Endometrial microvascular endothelial cells (primary cell): ENCODE measurements around the gene PSG3. TPM values are rescaled to one million over a fixed set of nuclear protein-coding genes. Genes with fewer than 3 reads are reported as not detected.
"Not testable (repeated sequence)": the region's sequence is repeated elsewhere in the genome, so short reads cannot be mapped to it uniquely, and the experiment has no call there.

Experiments
- in situ Hi-C: cut with HindIII; loops from 2 replicates; pipeline ENCODE4 v1.10.0; 2017; ENCODE audit warnings: low sequenced_read_pairs, low pct_unique_long_range_greater_than_20kb; ENCODE audit errors: inconsistent ontology term
- total RNA-seq: library from RNA; depleted of rRNA; stranded (reverse); fragments of >200 nt; gene quantifications from one replicate; pipeline ENCODE4 v1.2.3, GENCODE V29; 2015; ENCODE audit errors: inconsistent ontology term

The PSG3 gene
- 0.28 TPM for total RNA-seq

- in situ Hi-C loops: not testable (repeated sequence)
Measured at GRCh38 chr19:42740381-42740780, at the start of gene PSG3. Gene PSG3, minus strand, starts transcription at chr19:42740481. Its CDS starts 97 bp downstream, at chr19:42740384.

GRCh38 chr19:42788766-42789165, 48.5 kb upstream of the PSG3 start:
- in situ Hi-C loops: not testable (repeated sequence)

GRCh38 chr19:42787766-42788165, 47.5 kb upstream of the PSG3 start:
- in situ Hi-C loops: not testable (repeated sequence)

- in situ Hi-C loops: not testable (repeated sequence)
Measured at GRCh38 chr19:42776750-42777612, 36.7 kb upstream of the PSG3 start.

GRCh38 chr19:42774510-42775158, 34.4 kb upstream of the PSG3 start:
- in situ Hi-C loops: not testable (repeated sequence)

GRCh38 chr19:42767319-42767718, 27.0 kb upstream of the PSG3 start:
- in situ Hi-C loops: not testable (repeated sequence)

GRCh38 chr19:42766871-42767270, 26.6 kb upstream of the PSG3 start:
- in situ Hi-C loops: not testable (repeated sequence)

GRCh38 chr19:42764836-42765235, 24.6 kb upstream of the PSG3 start:
- in situ Hi-C loops: no loop called here

- in situ Hi-C loops: no loop called here
Measured at GRCh38 chr19:42762789-42763188, 22.5 kb upstream of the PSG3 start.

GRCh38 chr19:42761924-42762295, 21.6 kb upstream of the PSG3 start:
- in situ Hi-C loops: not testable (repeated sequence)

- in situ Hi-C loops: not testable (repeated sequence)
Measured at GRCh38 chr19:42760954-42761923, 21.0 kb upstream of the PSG3 start.

- in situ Hi-C loops: not testable (repeated sequence)
Measured at GRCh38 chr19:42758667-42759066, 18.4 kb upstream of the PSG3 start.

- in situ Hi-C loops: not testable (repeated sequence)
Measured at GRCh38 chr19:42752246-42752645, 12.0 kb upstream of the PSG3 start.

GRCh38 chr19:42741726-42742607, 1.7 kb upstream of the PSG3 start:
- in situ Hi-C loops: not testable (repeated sequence)

- in situ Hi-C loops: not testable (repeated sequence)
Measured at GRCh38 chr19:42737581-42738011, 2.7 kb downstream of the PSG3 start.

GRCh38 chr19:42728341-42728740, 11.9 kb downstream of the PSG3 start:
- in situ Hi-C loops: not testable (repeated sequence)

GRCh38 chr19:42714000-42714399, 26.3 kb downstream of the PSG3 start:
- in situ Hi-C loops: not testable (repeated sequence)

GRCh38 chr19:42712753-42713152, 27.5 kb downstream of the PSG3 start:
- in situ Hi-C loops: not testable (repeated sequence)
